MV-4-11 (cell line): ENCODE measurements around the gene USP19.

Experiments
- DNase-seq: peaks from one replicate; lab custom pipeline; 2025; lab: John Stamatoyannopoulos, UW

USP19 gene

GRCh38 chr3:49134471-49135265 lies 14.0 kb upstream of the USP19 start:
- no peak for DNase-seq

GRCh38 chr3:49133226-49133951 lies 12.8 kb upstream of the USP19 start:
- peak; percentile 38 for DNase-seq

- DNase-seq: no peak
Measured at GRCh38 chr3:49132437-49133225, 12.0 kb upstream of the USP19 start, which contains the start of gene LAMB2. Gene LAMB2, minus strand, starts transcription at chr3:49133050. Its CDS starts 183 bp downstream, at chr3:49132867.

GRCh38 chr3:49132073-49132436 lies 11.4 kb upstream of the USP19 start:
- DNase-seq: no peak

- DNase-seq: no peak
Measured at GRCh38 chr3:49131576-49131975, 11.0 kb upstream of the USP19 start.

GRCh38 chr3:49131040-49131439 lies 10.4 kb upstream of the USP19 start:
- DNase-seq: no peak

- DNase-seq: no peak
Measured at GRCh38 chr3:49124991-49125670, 4.5 kb upstream of the USP19 start.

- no peak for DNase-seq
Measured at GRCh38 chr3:49124203-49124602, 3.6 kb upstream of the USP19 start.

GRCh38 chr3:49123687-49124086 lies 3.1 kb upstream of the USP19 start:
- DNase-seq: no peak

- no peak for DNase-seq
Measured at GRCh38 chr3:49122886-49123545, 2.4 kb upstream of the USP19 start.

- DNase-seq: no peak
Measured at GRCh38 chr3:49122451-49122850, 1.8 kb upstream of the USP19 start.

- no peak for DNase-seq
Measured at GRCh38 chr3:49122022-49122421, 1.4 kb upstream of the USP19 start.

- no peak for DNase-seq
Measured at GRCh38 chr3:49121132-49121736, 611 bp upstream of the USP19 start.

GRCh38 chr3:49120096-49120437 lies 556 bp downstream of the USP19 start:
- no peak for DNase-seq

- no peak for DNase-seq
Measured at GRCh38 chr3:49119439-49119838, 1.2 kb downstream of the USP19 start.

GRCh38 chr3:49119036-49119435 lies 1.6 kb downstream of the USP19 start:
- DNase-seq: no peak

- DNase-seq: no peak
Measured at GRCh38 chr3:49112262-49112661, 8.4 kb downstream of the USP19 start.

GRCh38 chr3:49111347-49111746 lies 9.3 kb downstream of the USP19 start:
- no peak for DNase-seq

- DNase-seq: no peak
Measured at GRCh38 chr3:49110780-49111179, 9.8 kb downstream of the USP19 start.

- DNase-seq: no peak
Measured at GRCh38 chr3:49108346-49108745, 12.3 kb downstream of the USP19 start.
